Measurements from ENCODE around the gene MX1.

The MX1 gene

GRCh38 chr21:41494242-41494641, 68.2 kb downstream of the MX1 start:
- DNase-seq, result no peak

DNA sequence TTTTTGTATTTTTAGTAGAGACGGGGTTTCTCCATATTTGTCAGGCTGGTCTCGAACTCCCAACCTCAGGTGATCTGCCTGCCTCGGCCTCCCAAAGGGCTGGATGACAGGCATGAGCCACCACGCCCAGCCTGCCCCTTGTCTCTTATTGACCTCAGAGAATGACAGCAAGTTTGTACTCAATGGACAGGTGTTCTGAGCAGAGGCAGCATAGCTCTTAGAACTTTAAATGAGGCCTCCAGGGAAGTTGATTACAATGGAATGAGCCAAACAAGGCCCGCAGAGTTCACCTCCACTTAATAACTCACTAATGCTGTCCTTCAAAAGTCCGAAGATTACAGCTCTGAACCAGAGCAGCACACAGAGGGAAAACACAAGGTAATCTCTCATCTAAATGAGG, 71.0 kb downstream of the MX1 start:
- no peak for DNase-seq

- DNase-seq, result no peak
Measured at GRCh38 chr21:41497788-41498187, 71.7 kb downstream of the MX1 start.

DNA sequence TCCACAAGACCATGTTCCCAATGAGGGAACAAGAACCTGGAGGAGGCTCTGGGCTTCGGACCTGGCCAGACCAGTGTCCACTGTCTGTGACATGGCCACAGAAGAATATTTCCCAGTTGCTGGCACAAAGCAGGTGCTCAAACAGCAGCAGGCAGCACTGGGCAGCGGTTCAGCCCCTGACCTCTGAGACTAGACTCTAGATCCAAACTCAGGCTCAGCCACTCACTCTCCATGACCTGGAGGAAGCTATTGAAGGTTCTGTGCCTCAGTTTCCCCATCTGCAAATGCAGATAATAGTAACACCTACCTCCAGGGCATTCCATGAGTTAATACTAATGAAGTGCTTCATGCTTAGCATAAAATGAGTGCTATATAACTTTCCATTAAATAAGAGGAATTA, 73.9 kb downstream of the MX1 start:
- no peak for DNase-seq

GRCh38 chr21:41500363-41500762, 74.3 kb downstream of the MX1 start:
- no peak for DNase-seq

DNA sequence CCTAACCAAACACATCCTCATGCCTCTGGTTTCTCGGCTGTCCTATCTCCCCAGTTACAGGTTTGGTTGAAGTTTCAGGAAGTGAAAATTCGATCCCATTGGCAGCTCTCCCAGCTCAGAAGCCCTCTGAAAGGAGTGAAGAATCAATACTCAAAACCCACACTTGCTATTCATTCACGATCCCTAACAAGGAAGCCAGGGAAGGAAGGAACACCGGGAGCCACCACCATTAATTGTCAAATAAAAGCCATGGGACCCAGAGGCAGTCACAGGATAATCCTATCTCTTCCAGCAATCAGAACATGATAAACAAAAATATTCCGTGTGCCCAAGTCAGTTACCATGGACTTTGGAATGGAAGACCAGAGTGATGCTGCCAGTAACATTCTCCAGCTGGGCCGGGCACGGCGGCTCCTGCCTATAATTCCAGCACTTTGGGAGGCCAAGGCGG, 74.9 kb downstream of the MX1 start:
- no peak for DNase-seq

DNA sequence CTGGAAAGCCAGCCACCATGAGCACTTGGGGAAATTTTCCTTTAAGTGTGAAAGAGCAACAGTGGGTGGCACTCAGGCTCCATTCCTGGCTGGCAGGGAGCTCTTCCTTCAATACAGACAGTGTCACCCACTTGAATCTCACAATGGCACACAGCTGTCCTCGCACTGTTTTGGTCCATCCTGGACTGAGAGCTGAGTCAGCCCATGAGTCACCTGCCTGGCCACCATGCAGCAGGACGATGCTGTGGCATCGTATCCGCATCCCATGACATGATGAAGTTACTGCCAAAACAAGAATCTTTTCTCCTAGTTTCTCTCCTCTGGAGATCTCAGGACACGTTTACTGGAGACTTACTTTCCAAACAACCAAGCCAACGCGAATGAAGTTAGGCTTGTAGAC, 75.9 kb downstream of the MX1 start:
- DNase-seq, result no peak

- DNase-seq, result no peak
Measured at GRCh38 chr21:41503331-41503730, 77.3 kb downstream of the MX1 start.

DNA sequence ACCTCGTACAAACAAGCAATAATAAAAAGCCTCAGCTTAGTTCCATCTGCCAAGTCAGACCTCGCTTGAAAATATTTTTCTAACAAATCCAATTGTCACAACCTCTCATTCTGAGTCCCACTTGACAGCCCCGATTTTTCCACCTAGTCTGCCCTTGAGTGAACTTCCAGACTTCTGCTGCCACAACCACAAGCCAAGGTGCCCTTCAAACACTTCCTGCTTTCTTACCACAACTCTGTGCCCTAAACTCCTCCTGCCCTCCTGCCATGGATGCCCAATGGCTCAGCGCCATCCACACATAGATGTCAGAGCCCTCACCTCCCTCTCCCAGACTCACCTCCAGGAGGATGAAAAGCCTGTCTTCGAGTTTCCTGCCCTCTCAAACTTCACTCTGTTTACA, 78.0 kb downstream of the MX1 start:
- no peak for DNase-seq

- DNase-seq, result no peak
Measured at GRCh38 chr21:41506005-41506594, 80.1 kb downstream of the MX1 start.

- DNase-seq, result no peak
Measured at GRCh38 chr21:41506611-41507520, 80.8 kb downstream of the MX1 start.

- no peak for DNase-seq
Measured at GRCh38 chr21:41507521-41508414, 81.7 kb downstream of the MX1 start, which contains the start of gene TMPRSS2. TMPRSS2 (minus strand) TSS chr21:41508158; CDS start chr21:41498133, 10,025 bp downstream.

DNA sequence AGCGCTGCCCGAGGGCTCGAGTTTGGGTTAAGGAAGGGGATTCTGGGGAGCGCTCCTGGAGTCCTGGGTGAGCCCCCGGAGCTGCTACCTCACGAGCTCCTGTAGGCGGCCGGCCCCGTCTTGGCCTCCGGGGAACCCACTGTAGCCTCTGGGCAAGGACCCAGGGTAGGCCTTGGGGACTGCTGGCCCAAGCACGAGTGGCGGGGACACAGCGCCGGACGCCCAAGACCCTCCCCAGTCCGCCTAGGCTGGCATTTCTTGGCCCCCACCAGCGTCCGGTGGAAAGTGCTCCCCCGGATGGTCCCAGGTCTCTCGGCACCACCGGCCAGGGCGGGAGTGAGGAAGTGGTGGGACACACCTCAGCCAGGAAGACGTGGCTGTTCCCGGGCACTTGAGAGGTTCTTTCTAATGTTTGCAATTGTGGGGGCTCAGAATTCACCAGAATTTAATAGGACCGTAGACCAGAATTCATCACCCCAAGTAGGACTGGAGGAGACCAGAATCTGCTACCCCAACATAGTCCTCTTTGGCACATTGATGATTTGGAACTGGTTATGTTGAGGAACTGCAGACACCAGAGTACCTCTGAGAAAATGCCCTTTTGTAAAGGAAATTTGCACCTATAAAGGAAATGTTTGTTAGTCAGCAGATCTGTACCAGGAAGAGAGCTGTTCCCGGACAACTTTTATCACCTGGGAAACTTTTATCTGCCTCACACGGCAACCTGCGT, 82.5 kb downstream of the MX1 start:
- DNase-seq, result no peak

Data from NCI-H1436 (cell line).